Hepatocyte (in vitro differentiated cells): ENCODE measurements around the gene BIN1.

ENCODE experiments used
- EZH2 ChIP-seq: fragments of 200-600 bp; sonication (generic); IDR thresholded peaks from 2 replicates; pipeline ENCODE4 v1.6.1; 2016; ENCODE audit warnings: antibody characterized with exemption, mild to moderate bottlenecking, borderline replicate concordance
- TF ChIP-seq, protein P1 (sequence below): fragments of 200-600 bp; sonication (generic); IDR thresholded peaks from 2 replicates; pipeline ENCODE4 v1.5.1; 2016; ENCODE audit warnings: antibody characterized with exemption, mild to moderate bottlenecking; ENCODE audit not compliant: poor library complexity

DNA sequence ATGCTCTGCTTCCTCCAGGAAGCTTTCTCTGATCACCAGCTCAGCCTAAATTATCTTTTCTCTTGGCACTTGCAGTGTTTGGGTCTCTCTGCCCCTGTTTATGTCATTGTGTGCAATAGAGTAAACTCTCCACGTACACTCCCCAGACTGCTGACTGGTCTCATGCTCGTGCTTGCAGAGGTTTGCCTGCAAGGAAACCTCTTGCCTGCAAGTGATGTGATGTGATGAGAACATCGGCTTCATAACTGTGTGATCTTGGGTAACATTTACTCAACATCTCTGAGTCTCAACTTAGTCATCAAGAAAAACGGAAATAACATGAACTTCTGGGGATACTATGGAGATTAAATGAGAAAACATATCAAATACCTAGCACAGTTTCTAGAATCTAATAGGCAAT is 92.3 kb downstream of the BIN1 start:
- TF ChIP-seq EZH2, result no peak
- TF ChIP-seq, protein P1, sequence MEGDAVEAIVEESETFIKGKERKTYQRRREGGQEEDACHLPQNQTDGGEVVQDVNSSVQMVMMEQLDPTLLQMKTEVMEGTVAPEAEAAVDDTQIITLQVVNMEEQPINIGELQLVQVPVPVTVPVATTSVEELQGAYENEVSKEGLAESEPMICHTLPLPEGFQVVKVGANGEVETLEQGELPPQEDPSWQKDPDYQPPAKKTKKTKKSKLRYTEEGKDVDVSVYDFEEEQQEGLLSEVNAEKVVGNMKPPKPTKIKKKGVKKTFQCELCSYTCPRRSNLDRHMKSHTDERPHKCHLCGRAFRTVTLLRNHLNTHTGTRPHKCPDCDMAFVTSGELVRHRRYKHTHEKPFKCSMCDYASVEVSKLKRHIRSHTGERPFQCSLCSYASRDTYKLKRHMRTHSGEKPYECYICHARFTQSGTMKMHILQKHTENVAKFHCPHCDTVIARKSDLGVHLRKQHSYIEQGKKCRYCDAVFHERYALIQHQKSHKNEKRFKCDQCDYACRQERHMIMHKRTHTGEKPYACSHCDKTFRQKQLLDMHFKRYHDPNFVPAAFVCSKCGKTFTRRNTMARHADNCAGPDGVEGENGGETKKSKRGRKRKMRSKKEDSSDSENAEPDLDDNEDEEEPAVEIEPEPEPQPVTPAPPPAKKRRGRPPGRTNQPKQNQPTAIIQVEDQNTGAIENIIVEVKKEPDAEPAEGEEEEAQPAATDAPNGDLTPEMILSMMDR, result no peak
